Prostate gland (tissue), 2 donors: ENCODE measurements around the gene ACKR3. TPM values are rescaled to one million over a fixed set of nuclear protein-coding genes. Genes with fewer than 3 reads are reported as not detected.

Experiments
- DNase-seq: peaks from one replicate; pipeline ENCODE4 v3.0.0-alpha.2; 2019; ENCODE audit warnings: low spot score
- H3K27ac ChIP-seq, 2 donors: fragments of 200-600 bp; sonication (generic); 2 replicates each; pipeline ENCODE4 v1.5.1; 2017 to 2019
- H3K27me3 ChIP-seq: fragments of 200-600 bp; sonication (generic); replicated peaks from 2 replicates; pipeline ENCODE4 v1.5.1; 2019; ENCODE audit not compliant: insufficient read depth
- H3K36me3 ChIP-seq, 2 donors: fragments of 200-600 bp; sonication (generic); 1 replicate in 1 of 2; 2 replicates in 1 of 2; pipeline versions ENCODE4 v1.5.1 to v1.8.1; 2017 to 2019
- H3K4me1 ChIP-seq: fragments of 200-600 bp; sonication (generic); replicated peaks from 2 replicates; pipeline ENCODE4 v1.5.1; 2019
- H3K4me3 ChIP-seq, 2 donors: fragments of 200-600 bp; sonication (generic); 2 replicates each; pipeline ENCODE4 v1.5.1; 2017 to 2019
- H3K9me3 ChIP-seq: fragments of 200-600 bp; sonication (generic); 2 replicates; pipeline ENCODE4 v1.5.1; 2017
- POLR2A ChIP-seq: fragments of 450-650 bp; IDR thresholded peaks from one replicate; pipeline ENCODE4 v1.6.1; 2016; ENCODE audit warnings: antibody characterized with exemption, mild to moderate bottlenecking
- POLR2AphosphoS5 ChIP-seq: sonication (generic); formaldehyde crosslinking; IDR thresholded peaks from one replicate; pipeline ENCODE4 v1.6.1; 2017; ENCODE audit warnings: antibody characterized with exemption
- WGBS: methylation state at CpG from one replicate; pipeline ENCODE4 v1.1.5; 2018; 5-methylcytosine and 5-hydroxymethylcytosine counted together
- intact Hi-C: fragments of 100-400 bp; cut with DNase I; formaldehyde crosslinking; loops from one replicate; pipeline ENCODE4 v1.14.2; 2022
- total RNA-seq, 2 donors: library from RNA; depleted of rRNA; stranded (reverse); fragments of >200 nt; gene quantifications; one replicate each; pipeline ENCODE4 v1.1.0, GENCODE V29; 2016
- TF ChIP-seq, protein P1 (sequence below), 4 experiments: fragments of 200-600 bp in 2 of 4; fragments of 450-650 bp in 2 of 4; sonication (generic) in 2 of 4; IDR thresholded peaks; 1 replicate in 3 of 4; 2 replicates in 1 of 4; pipeline ENCODE4 v1.5.1; 2016 to 2019; ENCODE audit warnings: antibody characterized with exemption in 4 of 4, mild to moderate bottlenecking in 2 of 4, moderate library complexity in 2 of 4

The ACKR3 gene
- total RNA-seq, 2 donors from 2014 or later, result 2.1 to 19.2 TPM

DNA sequence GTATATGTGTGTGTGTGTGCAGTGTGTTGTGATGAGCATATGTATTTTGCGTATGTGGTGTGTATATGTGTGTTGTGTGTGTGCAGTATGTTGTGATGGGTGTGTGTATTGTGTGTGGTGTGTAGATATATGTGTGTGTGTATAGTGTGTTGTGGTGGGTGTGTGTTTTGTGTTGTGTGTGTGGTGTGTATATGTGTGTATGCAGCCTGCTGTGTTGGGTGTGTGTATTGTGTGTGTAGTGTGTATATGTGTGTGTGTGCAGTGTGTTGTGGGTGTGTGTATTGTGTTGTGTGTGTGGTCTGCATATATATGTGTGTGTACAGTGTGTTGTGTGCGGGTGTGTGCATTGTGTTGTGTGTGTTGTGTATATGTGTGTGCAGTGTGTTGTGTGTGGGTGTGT lies 23.9 kb downstream of the ACKR3 start:
- H3K27ac ChIP-seq, result no peak overlapping the region
- no peaks in the 10 kb centered on the region for H3K9me3 ChIP-seq
- 95% methylated on average over 2 of the region's 2 CpGs for WGBS
- intact Hi-C loops, result no loop called here
- DNase-seq, result no peak
- no peaks in the 10 kb centered on the region for H3K4me1 ChIP-seq
- H3K4me3 ChIP-seq, result no peak overlapping the region
- TF ChIP-seq POLR2AphosphoS5 (no peak), POLR2A (no peak)
- TF ChIP-seq, protein P1, sequence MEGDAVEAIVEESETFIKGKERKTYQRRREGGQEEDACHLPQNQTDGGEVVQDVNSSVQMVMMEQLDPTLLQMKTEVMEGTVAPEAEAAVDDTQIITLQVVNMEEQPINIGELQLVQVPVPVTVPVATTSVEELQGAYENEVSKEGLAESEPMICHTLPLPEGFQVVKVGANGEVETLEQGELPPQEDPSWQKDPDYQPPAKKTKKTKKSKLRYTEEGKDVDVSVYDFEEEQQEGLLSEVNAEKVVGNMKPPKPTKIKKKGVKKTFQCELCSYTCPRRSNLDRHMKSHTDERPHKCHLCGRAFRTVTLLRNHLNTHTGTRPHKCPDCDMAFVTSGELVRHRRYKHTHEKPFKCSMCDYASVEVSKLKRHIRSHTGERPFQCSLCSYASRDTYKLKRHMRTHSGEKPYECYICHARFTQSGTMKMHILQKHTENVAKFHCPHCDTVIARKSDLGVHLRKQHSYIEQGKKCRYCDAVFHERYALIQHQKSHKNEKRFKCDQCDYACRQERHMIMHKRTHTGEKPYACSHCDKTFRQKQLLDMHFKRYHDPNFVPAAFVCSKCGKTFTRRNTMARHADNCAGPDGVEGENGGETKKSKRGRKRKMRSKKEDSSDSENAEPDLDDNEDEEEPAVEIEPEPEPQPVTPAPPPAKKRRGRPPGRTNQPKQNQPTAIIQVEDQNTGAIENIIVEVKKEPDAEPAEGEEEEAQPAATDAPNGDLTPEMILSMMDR (IDR thresholded peaks at IDR 0.05), result no peak
- no peaks in the 10 kb centered on the region for H3K27me3 ChIP-seq
- no peaks in the 10 kb centered on the region for H3K36me3 ChIP-seq

DNA sequence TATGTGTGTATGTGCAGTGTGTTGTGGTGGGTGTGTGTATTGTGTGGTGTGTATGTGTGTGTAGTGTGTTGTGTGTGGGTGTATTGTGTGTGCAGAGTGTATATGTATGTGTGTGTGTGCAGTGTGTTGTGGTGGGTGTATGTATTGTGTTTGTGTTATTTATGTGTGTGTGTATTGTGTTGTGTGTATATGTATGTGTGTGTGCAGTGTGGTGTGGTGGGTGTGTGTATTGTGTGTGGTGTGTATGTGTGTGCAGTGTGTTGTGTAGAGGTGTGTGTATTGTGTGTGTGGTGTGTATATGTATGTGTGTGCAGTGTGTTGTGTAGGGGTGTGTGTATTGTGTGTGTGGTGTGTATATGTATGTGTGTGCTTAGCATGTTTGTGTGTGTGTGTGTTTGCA lies 24.3 kb downstream of the ACKR3 start:
- Histone ChIP-seq H3K36me3 (no peaks in the 10 kb centered on the region), H3K27ac (no peak overlapping the region), H3K9me3 (no peaks in the 10 kb centered on the region), H3K4me1 (no peaks in the 10 kb centered on the region), H3K27me3 (no peaks in the 10 kb centered on the region), H3K4me3 (no peak overlapping the region)
- no peak for DNase-seq
- intact Hi-C loops, result no loop called here
- TF ChIP-seq, protein P1 (IDR thresholded peaks at IDR 0.05), result no peak
- TF ChIP-seq POLR2AphosphoS5 (no peak), POLR2A (no peak)

DNA sequence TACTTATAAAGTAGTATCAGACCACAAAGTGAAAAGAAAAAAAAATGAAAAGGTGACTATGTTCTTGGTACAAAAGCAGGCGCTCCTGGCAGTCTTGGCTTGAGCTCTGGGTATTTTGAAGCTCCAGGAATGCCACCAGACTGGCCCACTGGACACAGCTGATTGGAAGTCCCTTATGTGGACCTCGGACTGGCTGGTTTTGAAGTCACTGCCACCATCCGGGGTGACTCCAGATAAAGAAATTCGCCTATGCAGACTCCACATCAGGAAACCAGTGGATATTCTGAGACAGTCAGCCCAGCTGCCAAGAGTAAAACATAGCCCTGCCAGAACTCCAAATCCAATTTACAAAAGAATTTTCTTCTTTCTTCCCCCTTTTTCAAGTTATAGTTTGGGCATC lies 28.0 kb downstream of the ACKR3 start:
- TF ChIP-seq POLR2AphosphoS5 (no peak), POLR2A (no peak)
- TF ChIP-seq, protein P1 (IDR thresholded peaks at IDR 0.05), result no peak
- Histone ChIP-seq H3K36me3 (no peaks in the 10 kb centered on the region), H3K9me3 (no peaks in the 10 kb centered on the region), H3K27me3 (no peaks in the 10 kb centered on the region), H3K27ac (no peak overlapping the region), H3K4me1 (no peaks in the 10 kb centered on the region), H3K4me3 (no peak overlapping the region)
- 56% methylated on average over 4 of the region's 4 CpGs for WGBS
- no peak for DNase-seq
- intact Hi-C loops, result no loop called here

DNA sequence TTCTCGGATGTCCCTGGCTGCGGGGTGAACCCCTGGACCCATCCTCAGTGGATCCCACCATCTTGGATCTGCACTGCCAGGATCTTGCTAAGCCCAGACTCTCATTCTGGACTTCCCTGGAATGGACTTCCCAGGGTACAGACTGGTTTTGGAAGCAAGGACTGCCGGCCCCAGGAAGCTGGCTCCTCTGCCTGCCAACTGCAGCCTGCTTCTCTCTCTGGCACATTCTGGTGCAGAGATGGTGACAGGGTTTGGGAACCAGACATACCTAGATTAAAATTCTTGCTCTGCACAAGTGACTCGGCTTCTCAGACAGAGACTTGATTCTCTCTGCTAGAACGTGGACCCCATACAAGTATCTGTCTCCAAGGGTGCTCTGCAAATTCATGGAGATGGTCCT lies 29.4 kb downstream of the ACKR3 start:
- H3K27ac ChIP-seq, result no peak overlapping the region

DNA sequence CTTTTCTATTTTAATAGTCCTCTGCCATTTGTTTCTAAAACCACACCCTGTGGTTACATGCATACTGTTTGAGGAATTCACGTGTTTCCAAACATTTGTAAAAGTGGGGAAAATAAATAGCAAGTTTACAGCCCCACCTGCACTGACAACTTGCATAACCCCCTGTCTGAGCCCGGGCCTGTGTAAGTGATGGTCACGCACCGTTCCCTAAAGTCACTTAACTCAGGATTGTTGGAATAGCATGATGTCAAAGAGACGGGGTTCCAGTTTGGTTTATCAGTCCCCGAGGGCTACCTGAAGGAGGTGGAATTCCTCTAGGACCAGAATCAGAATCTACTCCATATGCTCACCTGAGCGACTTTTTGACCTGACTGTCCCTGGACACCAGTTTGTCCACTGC lies 30.5 kb downstream of the ACKR3 start:
- WGBS, result 80% methylated on average over 7 of the region's 7 CpGs

More for the DNA sequence above, 29.4 kb downstream of the ACKR3 start:
- Histone ChIP-seq H3K4me3 (no peak overlapping the region), H3K27me3 (no peaks in the 10 kb centered on the region), H3K36me3 (no peaks in the 10 kb centered on the region), H3K9me3 (no peaks in the 10 kb centered on the region), H3K4me1 (no peaks in the 10 kb centered on the region)
- intact Hi-C loops, result no loop called here
- DNase-seq, result no peak
- WGBS, result 88% methylated on average over 5 of the region's 5 CpGs
- no peak for TF ChIP-seq POLR2AphosphoS5
- TF ChIP-seq, protein P1 (IDR thresholded peaks at IDR 0.05), result no peak
- TF ChIP-seq POLR2A, result no peak

More for the DNA sequence above, 30.5 kb downstream of the ACKR3 start:
- intact Hi-C loops, result no loop called here
- H3K27me3 ChIP-seq, result no peaks in the 10 kb centered on the region
- no peaks in the 10 kb centered on the region for H3K9me3 ChIP-seq
- TF ChIP-seq POLR2A, result no peak
- DNase-seq, result no peak
- no peak overlapping the region for H3K4me3 ChIP-seq
- no peaks in the 10 kb centered on the region for H3K36me3 ChIP-seq
- H3K4me1 ChIP-seq, result no peaks in the 10 kb centered on the region
- H3K27ac ChIP-seq, result no peak overlapping the region
